Panc1 (cell line): Measurements from ENCODE around the gene SECISBP2. TPM values are rescaled to one million over a fixed set of nuclear protein-coding genes. Genes with fewer than 3 reads are reported as not detected.

Experiments
- ATAC-seq: fragments of 200-7000 bp; cut with Tn5 transposase; 2 replicates; pipeline ENCODE4 v1.9.1; 2020; ENCODE audit warnings: mild to moderate bottlenecking, moderate library complexity
- BruUV-seq: library from RNA; stranded (reverse); fragments of 400-500 nt; replicated peaks from 2 replicates; lab custom pipeline; 2021; lab: Mats Ljungman, UMichigan
- CTCF ChIA-PET: fragments of 300-600 bp; sonication (Branson Sonifier 250); formaldehyde crosslinking; loops from one replicate; lab custom pipeline; 2022; ENCODE audit warnings: antibody characterized with exemption; lab: Charles Lee
- POLR2A ChIA-PET: fragments of 300-600 bp; sonication (Branson Sonifier 250); formaldehyde crosslinking; loops from one replicate; lab custom pipeline; 2022; ENCODE audit warnings: antibody characterized with exemption; lab: Charles Lee
- DNase-seq: peaks from one replicate; pipeline ENCODE4 v3.0.0-alpha.2; 2010; ENCODE audit warnings: low read depth, low spot score
- H3K27ac ChIP-seq: 2 replicates; pipeline ENCODE4 v1.5.1; 2011; ENCODE audit warnings: mild to moderate bottlenecking, low read length, inconsistent platforms
- H3K27me3 ChIP-seq: fragments of 200-500 bp; sonication (Bioruptor generic); 2 replicates; pipeline ENCODE4 v1.6.0; 2014; ENCODE audit warnings: low read length, inconsistent platforms; ENCODE audit not compliant: control insufficient read depth, insufficient read depth
- H3K36me3 ChIP-seq: fragments of 200-500 bp; sonication (Bioruptor generic); 2 replicates; pipeline ENCODE4 v1.5.1; 2014; ENCODE audit warnings: inconsistent platforms, mild to moderate bottlenecking, low read length, moderate library complexity; ENCODE audit not compliant: control insufficient read depth, insufficient read depth
- H3K4me1 ChIP-seq: 2 replicates; pipeline ENCODE4 v1.5.1; 2011; ENCODE audit warnings: inconsistent platforms, mild to moderate bottlenecking, low read length, moderate library complexity; ENCODE audit not compliant: control insufficient read depth, insufficient read depth
- H3K4me3 ChIP-seq, 2 experiments: 2 replicates each; pipeline ENCODE4 v1.5.1; 2011 to 2012; ENCODE audit warnings: low read depth in 2 of 2, low read length in 2 of 2, mild to moderate bottlenecking in 2 of 2, inconsistent platforms in 1 of 2, moderate library complexity in 1 of 2
- H3K9me3 ChIP-seq: fragments of 200-500 bp; sonication (Bioruptor generic); 2 replicates; pipeline ENCODE4 v1.5.1; 2014; ENCODE audit warnings: low read depth, mild to moderate bottlenecking, inconsistent platforms, low read length, moderate library complexity; ENCODE audit not compliant: control insufficient read depth, insufficient read depth
- POLR2AphosphoS5 ChIP-seq: IDR thresholded peaks from 2 replicates; pipeline ENCODE4 v1.6.1; 2012; ENCODE audit warnings: mild to moderate bottlenecking, low read depth, low read length, moderate library complexity
- REST ChIP-seq, 2 experiments: IDR thresholded peaks; 2 replicates each; pipeline ENCODE4 v1.6.1; 2011 to 2012; ENCODE audit warnings: low read depth in 2 of 2, control low read depth in 1 of 2, low read length in 1 of 2, mild to moderate bottlenecking in 1 of 2, moderate library complexity in 1 of 2; ENCODE audit not compliant: insufficient read depth in 1 of 2
- SIN3A ChIP-seq: IDR thresholded peaks from 2 replicates; pipeline ENCODE4 v1.6.1; 2012; ENCODE audit warnings: low read depth, mild to moderate bottlenecking, low read length, moderate library complexity, borderline replicate concordance; ENCODE audit not compliant: insufficient read depth
- TCF7L2 ChIP-seq: IDR thresholded peaks from 2 replicates; pipeline ENCODE4 v1.6.1; 2011; ENCODE audit warnings: mild to moderate bottlenecking, low read depth, low read length, inconsistent platforms
- in situ Hi-C: cut with HindIII; loops from 2 replicates; pipeline ENCODE4 v1.10.0; 2016; ENCODE audit warnings: low sequenced_read_pairs, low pct_unique_long_range_greater_than_20kb
- intact Hi-C: fragments of 100-400 bp; cut with micrococcal nuclease; formaldehyde crosslinking; loops from one replicate; pipeline ENCODE4 v1.10.0; 2022; ENCODE audit not compliant: unreplicated experiment
- total RNA-seq: library from RNA; stranded (reverse); gene quantifications from one replicate; pipeline ENCODE4 v1.2.1, GENCODE V29; 2021; ENCODE audit not compliant: unreplicated experiment
- TF ChIP-seq, protein P1 (sequence below): fragments of 450-650 bp; IDR thresholded peaks from 2 replicates; pipeline ENCODE4 v1.5.1; 2017; ENCODE audit warnings: mild to moderate bottlenecking

The SECISBP2 gene
- total RNA-seq, 1 experiment from 2014 or later: 17.7 TPM

GRCh38 chr9:89352874-89353649, 34.8 kb downstream of the SECISBP2 start:
- in situ Hi-C loops: no loop called here
- no peak for DNase-seq
- CTCF ChIA-PET: no interaction called here
- TF ChIP-seq, protein P1, sequence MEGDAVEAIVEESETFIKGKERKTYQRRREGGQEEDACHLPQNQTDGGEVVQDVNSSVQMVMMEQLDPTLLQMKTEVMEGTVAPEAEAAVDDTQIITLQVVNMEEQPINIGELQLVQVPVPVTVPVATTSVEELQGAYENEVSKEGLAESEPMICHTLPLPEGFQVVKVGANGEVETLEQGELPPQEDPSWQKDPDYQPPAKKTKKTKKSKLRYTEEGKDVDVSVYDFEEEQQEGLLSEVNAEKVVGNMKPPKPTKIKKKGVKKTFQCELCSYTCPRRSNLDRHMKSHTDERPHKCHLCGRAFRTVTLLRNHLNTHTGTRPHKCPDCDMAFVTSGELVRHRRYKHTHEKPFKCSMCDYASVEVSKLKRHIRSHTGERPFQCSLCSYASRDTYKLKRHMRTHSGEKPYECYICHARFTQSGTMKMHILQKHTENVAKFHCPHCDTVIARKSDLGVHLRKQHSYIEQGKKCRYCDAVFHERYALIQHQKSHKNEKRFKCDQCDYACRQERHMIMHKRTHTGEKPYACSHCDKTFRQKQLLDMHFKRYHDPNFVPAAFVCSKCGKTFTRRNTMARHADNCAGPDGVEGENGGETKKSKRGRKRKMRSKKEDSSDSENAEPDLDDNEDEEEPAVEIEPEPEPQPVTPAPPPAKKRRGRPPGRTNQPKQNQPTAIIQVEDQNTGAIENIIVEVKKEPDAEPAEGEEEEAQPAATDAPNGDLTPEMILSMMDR: no peak
- TF ChIP-seq POLR2AphosphoS5: no peak
- no peak for TF ChIP-seq SIN3A
- TF ChIP-seq TCF7L2: no peak
- TF ChIP-seq REST (IDR thresholded peaks at IDR 0.05; ENCODE audit: insufficient read depth in 1 of 2, low read depth in 2 of 2, low read length in 1 of 2): no peak
- Histone ChIP-seq H3K27me3 (no peaks in the 10 kb centered on the region), H3K27ac (no peak overlapping the region), H3K4me3 (no peak overlapping the region), H3K4me1 (no peaks in the 10 kb centered on the region), H3K36me3 (peaks cover 6% of the 10 kb centered on the region; the same call in 1 of the 2 replicates), H3K9me3 (no peaks in the 10 kb centered on the region)
- POLR2A ChIA-PET: no interaction called here
- no peak for ATAC-seq
- BruUV-seq: no TSS peak
- intact Hi-C loops: no loop called here

DNA sequence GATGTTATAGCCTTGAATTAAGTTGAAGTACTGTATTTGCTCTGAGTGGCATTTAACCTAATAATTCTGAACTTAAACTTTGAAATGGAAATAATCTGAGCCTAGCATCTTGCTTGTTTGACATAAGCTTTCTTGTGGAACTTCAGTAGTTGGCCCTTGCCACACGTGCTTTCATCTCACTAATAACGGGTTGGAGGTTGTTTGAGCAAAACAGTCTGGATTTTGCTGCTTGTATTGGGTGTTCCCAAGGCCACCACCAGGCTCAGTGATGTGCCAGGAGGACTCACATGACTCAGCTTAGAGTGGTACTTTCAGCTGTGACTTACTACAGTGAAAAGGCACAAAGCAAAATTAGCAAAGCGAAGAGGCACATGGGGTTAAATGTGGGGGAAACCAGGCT, 35.7 kb downstream of the SECISBP2 start:
- peaks cover 4% of the 10 kb centered on the region; the same call in 1 of the 2 replicates for H3K36me3 ChIP-seq
- in situ Hi-C loops: no loop called here

More for the DNA sequence above, 35.7 kb downstream of the SECISBP2 start:
- ChIA-PET CTCF (no interaction called here), POLR2A (no interaction called here)
- H3K27ac ChIP-seq: no peak overlapping the region
- no peaks in the 10 kb centered on the region for H3K27me3 ChIP-seq
- no peak for ATAC-seq
- no peak for TF ChIP-seq TCF7L2
- TF ChIP-seq POLR2AphosphoS5: no peak
- TF ChIP-seq, protein P1: no peak
- TF ChIP-seq REST (IDR thresholded peaks at IDR 0.05; ENCODE audit: insufficient read depth in 1 of 2, low read depth in 2 of 2, low read length in 1 of 2): no peak
- no peak for TF ChIP-seq SIN3A
- no TSS peak for BruUV-seq
- H3K4me3 ChIP-seq: no peak overlapping the region
- no peaks in the 10 kb centered on the region for H3K9me3 ChIP-seq
- DNase-seq: no peak
- intact Hi-C loops: no loop called here
- H3K4me1 ChIP-seq: no peaks in the 10 kb centered on the region
